HG02763 (cell line): ENCODE measurements around the gene IDI2.
"Not testable (repeated sequence)": the region's sequence is repeated elsewhere in the genome, so short reads cannot be mapped to it uniquely, and the experiment has no call there.

ENCODE experiments used
- ATAC-seq: cut with Tn5 transposase; IDR thresholded peaks from one replicate; pipeline ENCODE4 v1.9.1; 2021; ENCODE audit warnings: mild to moderate bottlenecking, moderate library complexity; ENCODE audit not compliant: unreplicated experiment

Gene IDI2

DNA sequence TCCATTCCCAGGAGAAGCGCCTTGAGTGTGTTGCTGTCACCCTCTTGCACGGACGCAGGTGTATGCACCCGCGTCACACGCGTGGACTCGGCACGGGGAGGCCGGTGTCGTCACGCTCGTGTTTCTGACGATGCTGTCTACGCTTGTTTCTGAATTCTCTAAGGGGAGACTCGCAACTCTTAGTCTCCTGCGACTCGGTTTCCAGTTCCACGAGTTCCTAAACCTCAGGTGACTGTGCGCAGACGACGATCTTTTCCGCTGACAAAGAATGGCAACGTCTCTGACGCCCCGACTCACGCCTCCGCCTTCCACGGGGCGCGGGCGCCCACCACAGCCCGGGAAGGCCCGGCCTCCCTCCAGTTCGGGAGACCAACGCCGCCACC is 22.7 kb upstream of the IDI2 start:
- ATAC-seq, result no peak

DNA sequence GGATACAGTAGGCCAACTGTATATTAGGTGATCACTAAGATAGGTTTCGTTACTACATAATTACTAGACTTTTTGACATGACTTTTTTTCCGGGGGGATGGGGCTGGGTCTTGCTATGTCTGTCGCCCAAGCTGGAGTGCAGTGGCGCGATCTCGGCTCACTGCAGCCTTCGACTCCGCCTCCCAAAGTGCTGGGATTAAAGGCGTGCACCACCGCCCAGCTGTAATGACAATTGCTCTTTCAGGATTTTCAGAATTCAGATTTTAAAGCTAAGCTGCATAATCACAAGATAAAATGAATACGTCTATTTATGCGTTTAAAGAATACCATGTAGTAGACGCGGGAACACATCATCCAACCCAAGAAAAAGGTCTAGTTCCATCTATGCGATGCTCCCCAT is 22.3 kb upstream of the IDI2 start:
- ATAC-seq, result no peak

DNA sequence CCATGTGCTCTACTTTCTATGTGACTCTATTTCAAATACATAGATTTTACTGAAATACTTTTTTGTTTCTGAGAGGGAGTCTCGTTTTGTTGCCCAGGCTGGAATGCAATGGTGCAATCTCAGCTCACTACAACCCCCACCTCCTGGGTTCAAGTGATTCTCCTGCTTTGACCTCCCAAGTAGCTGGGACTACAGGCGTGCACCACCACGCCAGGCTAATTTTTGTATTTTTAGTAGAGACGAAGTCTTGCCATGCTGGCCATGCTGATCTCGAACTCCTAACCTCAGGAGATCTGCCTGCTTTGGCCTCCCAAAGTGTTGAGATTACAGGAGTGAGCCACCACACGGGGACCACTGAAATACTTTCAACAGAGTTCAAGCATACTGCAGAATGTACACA is 19.8 kb upstream of the IDI2 start:
- ATAC-seq, result no peak

DNA sequence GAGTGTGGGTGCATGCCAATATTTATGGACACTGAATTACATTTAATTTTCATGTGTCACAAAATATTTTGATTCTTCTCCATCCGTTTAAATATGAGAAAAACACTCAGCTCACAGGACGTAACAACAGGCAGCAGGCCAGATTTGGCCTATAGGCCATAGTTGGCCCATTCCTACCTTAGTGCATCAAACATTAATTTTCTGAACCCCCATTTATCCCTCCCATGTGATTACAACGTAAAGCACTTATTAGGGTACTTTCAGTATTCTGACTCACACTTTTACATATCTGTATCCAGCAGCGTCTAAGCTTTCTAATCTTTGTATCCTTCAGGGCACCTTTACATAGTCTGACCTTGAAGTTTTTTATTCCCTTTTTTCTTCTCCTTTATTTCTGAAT is 19.3 kb upstream of the IDI2 start:
- ATAC-seq, result no peak

DNA sequence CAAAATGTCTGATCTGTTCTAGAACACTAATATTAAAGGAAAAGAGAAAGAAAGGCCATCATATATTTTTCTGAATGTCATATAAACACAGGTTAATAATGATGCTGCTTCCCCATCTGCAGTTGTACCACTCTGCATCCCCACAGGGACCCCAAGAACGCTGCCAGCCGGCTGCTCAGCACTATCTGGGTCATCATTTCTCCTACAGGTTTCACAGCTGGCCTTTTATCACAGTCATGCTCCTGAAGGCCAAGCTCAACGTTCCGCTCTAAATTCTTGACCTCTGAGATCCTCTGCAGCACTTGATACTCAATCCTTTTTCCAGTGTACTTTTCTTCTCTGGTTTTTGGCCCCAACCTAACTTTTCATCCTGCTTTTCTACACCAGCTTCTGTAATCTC is 18.5 kb upstream of the IDI2 start:
- ATAC-seq, result no peak

DNA sequence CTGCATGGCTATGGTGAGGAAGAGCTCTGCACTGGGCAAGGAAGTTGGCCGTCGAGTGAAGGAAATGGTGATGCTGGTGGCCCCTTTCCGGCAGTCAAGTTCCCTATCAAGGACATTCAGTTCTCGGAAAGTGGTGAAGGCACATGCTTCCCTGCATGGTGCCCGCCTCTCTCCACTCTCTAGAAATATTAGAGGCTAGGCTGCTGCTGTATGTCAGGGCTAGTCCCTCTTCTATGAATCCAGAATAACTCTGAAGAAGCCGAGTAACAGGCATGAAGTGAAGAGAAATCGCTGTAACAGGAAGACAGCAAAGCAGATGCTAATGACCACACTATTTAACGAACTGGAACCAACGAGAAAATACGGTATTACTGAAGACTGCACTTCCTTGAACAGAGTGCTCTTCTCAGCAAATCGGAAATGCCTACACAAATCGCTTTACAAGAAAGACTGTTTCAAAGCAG is 17.9 kb upstream of the IDI2 start:
- ATAC-seq, result peak; percentile 36

DNA sequence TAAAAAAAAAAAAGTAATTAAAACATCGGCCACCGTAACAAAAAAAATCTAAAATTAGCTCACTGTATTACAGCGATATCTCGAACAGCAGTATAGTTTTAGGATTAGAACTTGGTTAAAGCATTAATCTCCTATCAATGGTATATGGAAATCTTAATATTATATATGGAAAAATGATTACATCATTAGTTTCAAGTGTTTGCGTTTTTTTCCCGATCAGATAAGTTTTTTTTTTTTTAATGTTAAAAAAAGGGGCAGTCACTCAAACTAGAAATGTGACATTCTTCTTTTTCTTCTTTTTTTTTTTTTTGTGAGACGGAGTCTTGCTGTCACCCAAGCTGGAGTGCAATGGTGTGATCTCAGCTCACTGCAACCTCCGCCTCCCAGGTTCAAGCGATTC is 15.9 kb upstream of the IDI2 start:
- no peak for ATAC-seq

DNA sequence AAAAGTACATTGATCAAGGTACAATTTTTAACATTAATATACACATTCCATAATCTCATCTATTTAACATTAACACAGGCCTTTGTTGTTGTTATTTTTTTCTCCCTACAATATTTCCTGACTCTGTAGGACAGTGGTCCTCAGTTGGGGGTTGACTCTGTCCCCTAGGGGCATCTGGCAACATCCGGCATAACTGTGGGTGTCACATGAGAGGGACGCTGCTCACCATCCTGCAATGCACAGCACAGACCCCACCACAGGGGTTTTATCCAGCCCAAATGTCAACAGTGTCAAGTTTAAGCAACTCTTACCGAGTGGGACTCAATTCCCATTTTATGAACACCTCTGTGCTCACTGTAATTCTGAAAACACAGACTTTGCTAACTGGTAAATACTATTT is 14.5 kb upstream of the IDI2 start:
- ATAC-seq, result no peak

DNA sequence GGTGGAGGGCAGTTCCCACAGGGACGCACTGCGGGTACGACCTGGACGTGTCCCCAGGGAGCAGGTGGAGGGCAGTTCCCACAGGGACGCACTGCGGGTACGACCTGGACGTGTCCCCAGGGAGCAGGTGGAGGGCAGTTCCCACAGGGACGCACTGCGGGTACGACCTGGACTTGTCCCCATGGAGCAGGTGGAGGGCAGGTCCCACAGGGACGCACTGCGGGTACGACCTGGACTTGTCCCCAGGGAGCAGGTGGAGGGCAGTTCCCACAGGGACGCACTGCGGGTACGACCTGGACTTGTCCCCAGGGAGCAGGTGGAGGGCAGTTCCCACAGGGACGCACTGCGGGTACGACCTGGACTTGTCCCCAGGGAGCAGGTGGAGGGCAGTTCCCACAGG is 13.1 kb upstream of the IDI2 start:
- ATAC-seq, result not testable (repeated sequence)

DNA sequence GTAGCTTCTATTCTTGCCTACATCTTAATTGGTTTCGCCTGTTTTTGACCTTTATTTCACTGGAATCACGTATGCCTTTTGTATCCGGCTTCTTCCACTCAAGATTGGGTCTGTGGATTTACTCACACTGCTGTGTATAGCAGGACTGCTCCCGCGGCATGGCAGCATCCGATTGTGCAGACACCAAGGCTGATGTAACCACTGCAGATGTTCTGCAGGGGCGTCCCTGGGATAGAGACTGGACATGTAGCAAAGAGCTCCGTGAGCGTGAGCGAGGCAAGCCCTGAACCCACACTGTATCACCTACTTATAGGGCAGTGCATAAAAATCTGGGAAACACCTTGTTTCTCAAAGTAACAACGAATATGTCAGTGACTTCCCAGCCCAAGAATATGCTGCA is 11.4 kb upstream of the IDI2 start:
- ATAC-seq, result no peak

DNA sequence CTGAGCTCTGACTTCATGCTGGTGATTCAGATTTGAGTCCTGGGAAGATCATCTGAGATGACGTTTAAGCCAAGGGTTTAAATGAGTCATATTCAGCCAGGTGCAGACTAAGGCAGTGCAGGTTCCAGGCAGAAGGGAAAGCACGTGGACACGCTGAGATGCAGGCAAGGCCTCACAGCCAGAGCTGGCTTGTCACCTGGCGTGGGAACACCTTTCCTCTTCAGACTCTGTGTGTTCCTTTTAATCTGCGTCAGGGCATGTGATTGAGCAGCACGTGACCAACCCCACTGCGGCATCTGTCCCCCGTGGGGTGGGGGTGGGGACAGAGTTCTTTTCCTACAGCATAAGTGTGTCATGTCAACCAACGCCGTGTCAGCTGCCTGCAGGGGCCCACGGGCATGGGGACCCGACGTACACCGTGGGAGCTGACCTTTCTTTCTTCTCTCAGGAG is 10.7 kb upstream of the IDI2 start:
- peak; percentile 71 for ATAC-seq

DNA sequence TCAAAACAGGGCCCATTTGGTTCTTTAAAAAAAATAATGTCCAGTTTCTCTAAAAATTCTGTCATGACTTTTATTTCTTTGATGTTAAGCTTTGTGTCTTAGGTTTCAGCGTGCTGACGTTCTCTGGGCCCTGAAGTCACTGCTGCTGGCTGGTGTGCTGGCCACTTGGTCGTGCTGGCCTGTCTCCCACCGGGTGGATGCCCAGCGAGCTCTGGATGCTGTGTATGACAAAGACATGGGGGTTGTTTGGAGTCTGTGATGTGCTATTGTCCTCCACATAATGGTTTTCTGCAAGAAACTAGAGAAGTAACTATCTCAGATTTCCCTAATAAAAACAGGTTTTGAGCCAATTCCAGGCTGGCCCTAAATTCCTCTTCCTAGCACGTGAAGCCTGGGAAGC is 9.5 kb upstream of the IDI2 start:
- ATAC-seq, result no peak

DNA sequence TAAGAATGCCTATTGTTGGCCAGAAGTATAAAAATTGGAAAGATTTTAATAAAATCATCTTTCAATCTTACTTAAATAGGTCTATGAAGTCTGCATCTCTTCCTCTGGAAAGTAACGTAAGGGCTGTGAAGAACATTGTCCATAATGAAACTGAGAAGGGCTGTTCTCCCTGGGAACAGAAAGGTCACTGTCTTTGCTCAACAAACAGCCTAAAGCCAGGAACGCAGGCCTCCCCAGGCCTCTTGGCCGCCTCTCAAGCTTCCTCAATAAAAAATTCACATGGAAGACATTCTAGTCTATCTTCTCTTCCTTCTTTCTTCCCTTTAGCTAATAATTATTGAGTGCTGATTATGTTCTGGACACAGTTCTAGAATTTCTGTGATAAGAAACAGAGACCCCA is 9.1 kb upstream of the IDI2 start:
- ATAC-seq, result no peak

DNA sequence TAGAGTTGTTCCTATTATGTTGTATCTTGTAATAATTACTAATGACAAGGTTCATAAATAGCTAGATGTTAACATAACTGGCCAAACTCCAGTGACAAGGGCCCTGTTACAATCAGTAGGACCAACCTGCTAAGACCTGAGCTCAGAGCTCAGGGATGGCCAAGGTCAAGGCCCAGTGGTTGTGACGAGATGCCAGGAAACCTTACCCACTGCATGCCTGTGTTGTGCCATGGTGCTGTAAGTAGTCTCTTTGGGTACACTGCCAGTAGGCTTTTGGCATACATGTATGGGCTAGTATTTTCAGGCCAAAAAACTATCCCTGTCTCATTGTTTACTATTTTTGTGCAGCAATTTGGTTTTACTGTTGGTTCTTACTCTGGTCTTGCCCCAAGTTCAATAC is 7.9 kb upstream of the IDI2 start:
- no peak for ATAC-seq

DNA sequence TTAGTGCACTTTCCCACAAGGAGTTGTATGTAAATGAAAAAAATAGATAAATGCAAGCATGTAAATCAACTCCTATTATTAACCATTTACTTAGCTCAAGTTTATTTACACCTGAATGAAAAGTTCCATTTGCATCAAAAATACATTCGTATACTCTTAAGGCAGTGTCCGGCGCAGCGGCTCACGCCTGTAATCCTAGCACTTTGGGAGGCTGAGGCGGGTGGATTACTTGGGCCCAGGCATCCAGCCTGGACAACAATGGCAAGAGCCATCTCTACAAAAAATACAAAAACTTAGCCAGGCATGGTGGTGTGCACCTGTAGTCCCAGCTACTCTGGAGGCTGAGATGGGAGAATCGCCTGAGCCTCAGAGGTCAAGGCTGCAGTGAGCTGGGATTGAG is 4.2 kb upstream of the IDI2 start:
- ATAC-seq, result no peak

DNA sequence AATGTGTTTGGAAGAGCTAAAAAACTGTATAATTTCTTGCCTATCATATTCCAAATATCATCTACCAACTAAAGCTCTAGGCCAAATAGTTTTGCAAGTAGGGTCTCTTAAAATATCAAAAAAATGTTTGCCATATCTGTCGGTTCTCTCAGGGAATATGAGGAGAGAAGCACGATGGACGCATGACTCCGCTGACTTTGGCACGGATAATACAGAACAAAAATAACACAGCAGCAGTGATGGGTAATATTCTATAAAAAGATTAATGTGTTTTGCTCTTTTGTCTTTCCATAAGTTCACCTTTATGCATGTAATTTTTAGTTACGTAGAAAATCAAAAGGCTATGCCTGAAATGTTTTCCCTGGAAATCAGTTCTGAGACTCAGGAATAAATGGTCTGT is 919 bp upstream of the IDI2 start:
- ATAC-seq, result no peak

DNA sequence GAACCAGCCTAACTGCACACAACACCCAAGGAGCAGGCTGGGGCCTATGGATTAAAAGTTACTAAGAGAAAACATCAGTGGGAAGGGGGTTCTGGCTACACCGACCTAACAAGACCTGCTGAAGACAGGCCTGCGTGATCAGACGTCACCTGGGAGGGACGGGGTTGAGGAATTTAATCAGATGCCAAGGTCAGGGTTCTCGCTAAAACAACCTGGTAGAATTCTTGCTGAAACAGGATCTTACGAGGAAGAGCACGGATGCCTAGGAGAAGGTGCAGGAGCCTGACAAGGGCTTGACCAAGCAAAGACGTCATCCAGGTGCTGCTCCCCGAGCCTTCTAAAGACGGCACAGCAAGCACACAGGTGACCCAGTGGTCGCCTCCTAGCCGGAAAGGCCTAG is 1.6 kb downstream of the IDI2 start:
- ATAC-seq, result no peak

DNA sequence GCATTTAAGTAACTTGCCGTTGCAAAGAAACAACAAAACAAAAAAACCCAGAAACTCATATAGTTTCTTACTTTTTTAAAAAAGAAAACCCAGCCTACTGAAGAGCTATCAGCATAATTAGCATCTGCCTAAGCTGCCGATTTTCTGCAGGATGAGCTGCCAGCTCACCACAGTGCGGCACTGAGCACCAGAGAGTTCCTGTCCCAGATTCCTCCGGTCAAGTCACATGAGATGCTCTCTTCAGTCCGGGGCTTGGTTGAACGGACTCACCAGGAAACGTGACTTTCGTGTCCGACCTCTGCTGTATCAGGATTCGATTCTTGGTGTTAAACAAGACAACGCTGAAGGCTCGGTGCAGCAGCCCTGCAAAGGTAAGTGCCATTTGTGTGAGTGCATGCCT is 3.2 kb downstream of the IDI2 start:
- ATAC-seq, result no peak

DNA sequence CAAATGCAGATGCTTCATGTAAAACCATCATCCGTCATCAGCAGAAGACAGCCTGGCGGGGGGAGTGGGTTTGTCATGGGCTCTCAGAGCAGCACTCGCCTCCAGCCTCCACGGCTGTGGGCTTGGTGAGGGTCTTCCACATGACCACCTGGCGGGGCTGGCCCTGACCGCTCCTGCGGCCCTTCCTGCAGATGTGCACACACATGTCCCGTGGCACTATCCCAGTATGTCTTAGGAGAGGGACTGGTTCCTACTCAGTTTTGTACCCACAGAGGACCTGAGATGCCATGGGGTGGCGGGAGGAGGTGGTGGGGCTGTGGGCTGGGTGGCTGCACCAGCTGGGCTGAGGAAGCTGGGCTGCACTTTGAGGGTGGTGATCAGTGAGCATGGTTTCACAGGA is 4.7 kb downstream of the IDI2 start:
- ATAC-seq, result no peak

DNA sequence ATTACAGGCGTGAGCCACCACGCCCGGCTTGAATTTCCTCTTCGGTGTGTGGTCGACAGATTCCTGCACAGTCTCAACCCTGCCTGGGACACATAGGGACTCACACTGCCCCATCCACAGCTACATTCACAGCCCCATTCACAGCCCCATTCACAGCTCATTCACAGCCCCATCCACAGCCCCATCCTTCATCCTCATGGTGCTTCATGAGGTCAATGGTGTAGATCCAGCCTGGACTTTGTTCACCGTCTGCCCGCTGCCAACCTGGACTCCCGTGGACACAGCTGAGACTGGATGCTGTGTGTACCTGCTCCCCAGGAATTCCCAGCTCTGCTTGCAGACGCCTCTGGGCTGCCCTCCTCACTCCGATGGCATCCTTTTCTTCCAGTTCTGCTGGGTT is 5.2 kb downstream of the IDI2 start:
- ATAC-seq, result no peak

DNA sequence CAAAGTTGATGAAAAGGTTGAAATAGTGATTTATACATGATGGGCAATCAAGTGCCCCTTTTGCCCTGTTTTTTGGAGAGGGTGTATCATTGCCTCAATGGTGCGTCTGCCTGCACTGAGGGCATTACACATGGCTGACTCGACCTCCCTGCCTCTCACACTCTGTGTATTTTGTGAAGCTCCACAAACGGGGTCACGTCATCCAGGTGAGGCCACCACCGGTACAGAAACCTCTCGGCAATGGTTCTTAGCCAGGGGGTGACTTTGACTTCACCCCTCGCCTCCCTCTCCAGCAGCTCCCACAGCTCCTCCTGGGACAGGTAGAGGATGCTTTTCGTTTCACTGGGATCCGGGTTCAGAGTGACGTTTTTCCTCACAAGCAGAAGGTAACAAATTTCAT is 6.3 kb downstream of the IDI2 start:
- ATAC-seq, result no peak

DNA sequence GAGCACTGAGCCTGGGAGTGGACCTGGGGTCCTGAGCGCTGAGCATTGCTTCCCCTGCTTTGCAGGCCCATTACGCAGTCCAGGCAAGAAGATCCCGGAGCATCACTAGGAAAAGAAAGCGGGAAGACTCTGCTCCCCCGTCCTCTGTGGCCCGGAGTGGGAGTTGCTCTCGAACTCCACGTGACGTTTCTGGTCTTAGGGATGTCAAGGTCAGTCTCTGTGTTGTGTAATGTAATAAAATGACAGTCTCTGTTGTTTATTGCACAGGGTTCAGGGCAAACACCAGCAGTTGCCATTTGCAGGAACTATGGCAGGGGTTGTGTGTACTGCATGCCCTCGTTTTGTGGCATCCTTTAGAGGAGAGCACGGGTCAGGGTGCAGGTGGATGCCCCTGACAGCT is 10.0 kb downstream of the IDI2 start:
- no peak for ATAC-seq

DNA sequence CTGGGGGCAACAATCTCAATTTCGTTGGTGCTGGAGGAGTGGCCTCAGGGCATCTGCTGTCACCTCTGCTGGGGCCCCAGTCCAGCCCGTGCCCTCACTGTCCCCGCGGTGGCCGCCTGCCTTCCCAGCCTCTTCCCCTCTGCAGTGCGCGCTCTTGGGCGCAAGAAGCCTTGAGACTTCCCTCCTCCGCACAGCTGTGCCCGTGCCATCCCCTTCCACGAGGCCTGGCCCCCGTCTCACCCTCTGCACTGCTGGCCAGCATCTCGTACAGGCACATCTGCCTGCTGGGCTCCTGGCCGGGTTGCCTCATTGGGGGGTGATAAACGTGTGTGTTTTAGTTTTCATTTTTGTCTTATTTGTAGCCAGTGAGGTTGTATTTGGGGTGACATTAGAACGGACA is 14.0 kb downstream of the IDI2 start:
- ATAC-seq, result no peak

DNA sequence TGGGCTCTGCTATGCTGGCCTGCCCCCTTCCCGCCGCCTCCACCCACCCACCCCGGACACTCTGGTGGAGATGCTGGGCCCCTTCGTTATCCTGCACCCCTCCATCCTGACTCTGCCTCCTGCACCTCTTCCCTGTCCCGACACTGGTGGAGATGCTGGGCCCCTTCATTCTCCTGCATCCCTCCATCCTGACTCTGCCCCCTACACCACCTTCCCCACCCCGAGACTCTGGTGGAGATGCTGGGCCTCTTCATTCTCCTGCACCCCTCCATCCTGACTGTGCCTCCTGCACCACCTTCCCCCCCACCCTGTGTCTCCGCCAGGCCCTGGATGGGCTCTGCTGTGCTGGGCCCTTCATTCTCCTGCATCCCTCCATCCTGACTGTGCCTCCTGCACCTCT is 15.0 kb downstream of the IDI2 start:
- ATAC-seq, result no peak
